ENCODE measurements around the gene KIAA1671.

KIAA1671 gene

DNA sequence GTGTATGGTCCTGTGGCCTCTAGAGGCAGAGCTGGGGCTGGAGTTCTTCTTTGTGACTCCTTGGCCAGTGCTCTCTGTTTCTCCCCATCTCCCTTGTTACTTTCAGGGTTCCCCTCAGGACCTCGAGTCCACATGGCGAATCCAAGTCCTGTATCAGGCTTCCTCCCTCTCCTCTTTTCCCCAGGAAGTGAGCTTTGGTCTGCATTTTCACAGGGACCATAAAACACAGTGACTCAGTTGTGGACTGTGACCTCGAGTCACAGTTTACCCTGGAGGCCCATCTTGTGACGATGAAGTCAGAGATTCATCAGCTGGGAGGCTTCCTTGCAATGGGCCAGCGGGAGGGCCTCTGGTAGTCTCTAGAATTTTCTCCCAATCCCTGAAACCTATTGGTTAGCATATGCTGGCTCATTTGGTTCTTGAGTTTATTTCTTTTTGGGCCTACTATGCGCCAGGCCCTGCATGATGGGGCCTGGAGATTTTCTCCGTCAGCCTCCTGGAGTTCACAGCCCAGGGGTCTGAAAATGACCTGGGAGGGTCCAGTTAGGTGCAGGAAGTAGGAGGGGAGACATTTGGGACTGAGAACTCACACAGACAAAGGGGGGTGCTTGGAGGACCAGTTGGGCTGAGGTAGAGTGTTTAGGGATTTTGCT lies 100.8 kb downstream of the KIAA1671 start:
- no peak for FAIRE-seq
- TF ChIP-seq PAX5 (IDR thresholded peaks at IDR 0.05; ENCODE audit: insufficient read depth, low read length, severe bottlenecking) (no peak), POU2F2 (IDR thresholded peaks at IDR 0.05; ENCODE audit: low read depth, low read length) (no peak), TAF1 (IDR thresholded peaks at IDR 0.05; ENCODE audit: low read depth, low read length) (no peak), POLR2AphosphoS5 (IDR thresholded peaks at IDR 0.05; ENCODE audit: low read depth, low read length) (no peak), POLR2A (IDR thresholded peaks at IDR 0.05; ENCODE audit: low read depth, low read length) (no peak), SPI1 (IDR thresholded peaks at IDR 0.05; ENCODE audit: low read depth, low read length) (no peak)
- DNase-seq (ENCODE audit: insufficient read length, low spot score): no peak

GRCh38 chr22:25054943-25055511 lies 102.5 kb downstream of the KIAA1671 start:
- DNase-seq (ENCODE audit: insufficient read length, low spot score) (no peak), FAIRE-seq (no peak)
- TF ChIP-seq SPI1 (IDR thresholded peaks at IDR 0.05; ENCODE audit: low read depth, low read length) (no peak), PAX5 (IDR thresholded peaks at IDR 0.05; ENCODE audit: insufficient read depth, low read length, severe bottlenecking) (no peak), POLR2A (IDR thresholded peaks at IDR 0.05; ENCODE audit: low read depth, low read length) (no peak), POLR2AphosphoS5 (IDR thresholded peaks at IDR 0.05; ENCODE audit: low read depth, low read length) (no peak), TAF1 (IDR thresholded peaks at IDR 0.05; ENCODE audit: low read depth, low read length) (no peak), POU2F2 (IDR thresholded peaks at IDR 0.05; ENCODE audit: low read depth, low read length) (no peak)

GRCh38 chr22:25057013-25057881 lies 104.7 kb downstream of the KIAA1671 start:
- peak; percentile 80 for FAIRE-seq
- DNase-seq (ENCODE audit: insufficient read length, low spot score): peak; percentile 50
- TF ChIP-seq POLR2A (IDR thresholded peaks at IDR 0.05; ENCODE audit: low read depth, low read length) (no peak), PAX5 (IDR thresholded peaks at IDR 0.05; ENCODE audit: insufficient read depth, low read length, severe bottlenecking) (no peak), POU2F2 (IDR thresholded peaks at IDR 0.05; ENCODE audit: low read depth, low read length) (no peak), POLR2AphosphoS5 (IDR thresholded peaks at IDR 0.05; ENCODE audit: low read depth, low read length) (no peak), TAF1 (IDR thresholded peaks at IDR 0.05; ENCODE audit: low read depth, low read length) (no peak), SPI1 (IDR thresholded peaks at IDR 0.05; ENCODE audit: low read depth, low read length) (no peak)

DNA sequence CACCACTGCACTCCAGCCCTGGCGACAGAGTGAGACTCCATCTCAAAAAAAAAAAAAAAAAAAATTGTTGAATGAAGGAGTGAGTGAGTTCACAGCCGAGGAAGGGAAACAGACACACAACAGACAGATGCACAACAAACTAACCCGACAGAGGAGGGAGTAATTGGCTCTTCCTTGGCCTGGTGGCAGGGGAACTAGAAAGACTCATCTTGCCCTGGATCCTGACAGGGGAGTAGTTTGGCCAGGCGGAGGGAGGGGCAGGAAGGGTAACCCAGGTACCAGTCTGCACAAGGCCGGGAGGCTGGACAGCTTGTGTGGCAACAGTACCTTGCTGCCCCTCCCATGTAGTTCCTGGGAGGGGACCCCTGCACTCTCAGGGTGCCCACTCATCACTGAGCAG lies 106.9 kb downstream of the KIAA1671 start:
- DNase-seq (ENCODE audit: insufficient read length, low spot score): no peak
- no peak for TF ChIP-seq POLR2A (IDR thresholded peaks at IDR 0.05; ENCODE audit: low read depth, low read length)
- no peak for TF ChIP-seq PAX5 (IDR thresholded peaks at IDR 0.05; ENCODE audit: insufficient read depth, low read length, severe bottlenecking)
- TF ChIP-seq POLR2AphosphoS5 (IDR thresholded peaks at IDR 0.05; ENCODE audit: low read depth, low read length): no peak
- TF ChIP-seq POU2F2 (IDR thresholded peaks at IDR 0.05; ENCODE audit: low read depth, low read length): no peak
- TF ChIP-seq TAF1 (IDR thresholded peaks at IDR 0.05; ENCODE audit: low read depth, low read length): no peak
- no peak for TF ChIP-seq SPI1 (IDR thresholded peaks at IDR 0.05; ENCODE audit: low read depth, low read length)
- no peak for FAIRE-seq

DNA sequence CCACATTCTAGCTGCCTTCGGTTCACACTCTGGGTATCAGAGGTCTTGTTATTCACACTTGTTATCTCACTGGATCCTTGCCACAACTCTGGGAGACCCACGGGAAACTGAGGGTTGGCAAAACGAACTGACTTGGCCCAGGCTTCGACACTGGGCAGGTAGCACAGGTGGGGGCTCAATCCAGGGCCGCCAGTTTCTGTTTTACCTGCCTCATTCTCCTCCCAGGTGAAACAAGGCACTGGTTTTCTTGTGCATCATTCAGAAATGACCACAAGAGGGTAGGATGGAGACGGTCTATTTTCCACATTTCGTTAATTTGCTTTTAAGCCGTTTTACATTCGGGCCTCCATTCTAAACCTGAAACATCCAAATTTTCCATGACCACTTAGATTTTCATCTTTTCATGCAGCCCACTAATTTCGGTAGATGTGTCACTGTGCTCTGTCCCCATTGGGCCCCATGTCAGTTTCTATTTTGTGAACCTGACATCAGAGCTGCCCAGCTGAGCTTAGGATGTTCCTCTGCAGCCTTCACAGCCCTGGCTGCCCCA lies 108.1 kb downstream of the KIAA1671 start:
- no peak for TF ChIP-seq TAF1 (IDR thresholded peaks at IDR 0.05; ENCODE audit: low read depth, low read length)
- no peak for TF ChIP-seq POLR2AphosphoS5 (IDR thresholded peaks at IDR 0.05; ENCODE audit: low read depth, low read length)
- no peak for TF ChIP-seq POLR2A (IDR thresholded peaks at IDR 0.05; ENCODE audit: low read depth, low read length)
- TF ChIP-seq SPI1 (IDR thresholded peaks at IDR 0.05; ENCODE audit: low read depth, low read length): no peak
- TF ChIP-seq PAX5 (IDR thresholded peaks at IDR 0.05; ENCODE audit: insufficient read depth, low read length, severe bottlenecking): no peak
- no peak for TF ChIP-seq POU2F2 (IDR thresholded peaks at IDR 0.05; ENCODE audit: low read depth, low read length)
- DNase-seq (ENCODE audit: insufficient read length, low spot score) (no peak), FAIRE-seq (no peak)

- no peak for FAIRE-seq
- DNase-seq (ENCODE audit: insufficient read length, low spot score): no peak
- TF ChIP-seq TAF1 (IDR thresholded peaks at IDR 0.05; ENCODE audit: low read depth, low read length) (no peak), POLR2A (IDR thresholded peaks at IDR 0.05; ENCODE audit: low read depth, low read length) (no peak), PAX5 (IDR thresholded peaks at IDR 0.05; ENCODE audit: insufficient read depth, low read length, severe bottlenecking) (no peak), POLR2AphosphoS5 (IDR thresholded peaks at IDR 0.05; ENCODE audit: low read depth, low read length) (no peak), SPI1 (IDR thresholded peaks at IDR 0.05; ENCODE audit: low read depth, low read length) (no peak), POU2F2 (IDR thresholded peaks at IDR 0.05; ENCODE audit: low read depth, low read length) (no peak)
Measured at GRCh38 chr22:25061134-25061533, 108.6 kb downstream of the KIAA1671 start.

GRCh38 chr22:25061605-25062376 lies 109.3 kb downstream of the KIAA1671 start:
- DNase-seq (ENCODE audit: insufficient read length, low spot score) (no peak), FAIRE-seq (no peak)
- no peak for TF ChIP-seq POLR2A (IDR thresholded peaks at IDR 0.05; ENCODE audit: low read depth, low read length)
- no peak for TF ChIP-seq TAF1 (IDR thresholded peaks at IDR 0.05; ENCODE audit: low read depth, low read length)
- TF ChIP-seq SPI1 (IDR thresholded peaks at IDR 0.05; ENCODE audit: low read depth, low read length): no peak
- no peak for TF ChIP-seq POLR2AphosphoS5 (IDR thresholded peaks at IDR 0.05; ENCODE audit: low read depth, low read length)
- no peak for TF ChIP-seq POU2F2 (IDR thresholded peaks at IDR 0.05; ENCODE audit: low read depth, low read length)
- no peak for TF ChIP-seq PAX5 (IDR thresholded peaks at IDR 0.05; ENCODE audit: insufficient read depth, low read length, severe bottlenecking)

- TF ChIP-seq SPI1 (IDR thresholded peaks at IDR 0.05; ENCODE audit: low read depth, low read length) (no peak), PAX5 (IDR thresholded peaks at IDR 0.05; ENCODE audit: insufficient read depth, low read length, severe bottlenecking) (no peak), TAF1 (IDR thresholded peaks at IDR 0.05; ENCODE audit: low read depth, low read length) (no peak), POLR2AphosphoS5 (IDR thresholded peaks at IDR 0.05; ENCODE audit: low read depth, low read length) (no peak), POU2F2 (IDR thresholded peaks at IDR 0.05; ENCODE audit: low read depth, low read length) (no peak), POLR2A (IDR thresholded peaks at IDR 0.05; ENCODE audit: low read depth, low read length) (no peak)
- FAIRE-seq: no peak
- DNase-seq (ENCODE audit: insufficient read length, low spot score): no peak
Measured at GRCh38 chr22:25062386-25063085, 110.0 kb downstream of the KIAA1671 start.

Data from GM12891 (cell line).